KOPT-K1 (cell line): ENCODE measurements around the gene RGL1.

ENCODE experiments used
- H3K27ac ChIP-seq: fragments of 200-600 bp; sonication (generic); 2 replicates; pipeline ENCODE4 v1.5.1; 2016; ENCODE audit warnings: antibody characterized with exemption, mild to moderate bottlenecking, low read depth, low read length; ENCODE audit not compliant: poor library complexity, severe bottlenecking
- H3K36me3 ChIP-seq: fragments of 200-600 bp; sonication (generic); 2 replicates; pipeline ENCODE4 v1.5.1; 2017; ENCODE audit warnings: antibody characterized with exemption, mild to moderate bottlenecking, low read length, moderate library complexity; ENCODE audit not compliant: insufficient read depth
- H3K9me3 ChIP-seq: fragments of 200-600 bp; sonication (generic); 2 replicates; pipeline ENCODE4 v1.5.1; 2017; ENCODE audit warnings: antibody characterized with exemption, low read length, mild to moderate bottlenecking; ENCODE audit not compliant: insufficient read depth, poor library complexity, severe bottlenecking

The RGL1 gene

DNA sequence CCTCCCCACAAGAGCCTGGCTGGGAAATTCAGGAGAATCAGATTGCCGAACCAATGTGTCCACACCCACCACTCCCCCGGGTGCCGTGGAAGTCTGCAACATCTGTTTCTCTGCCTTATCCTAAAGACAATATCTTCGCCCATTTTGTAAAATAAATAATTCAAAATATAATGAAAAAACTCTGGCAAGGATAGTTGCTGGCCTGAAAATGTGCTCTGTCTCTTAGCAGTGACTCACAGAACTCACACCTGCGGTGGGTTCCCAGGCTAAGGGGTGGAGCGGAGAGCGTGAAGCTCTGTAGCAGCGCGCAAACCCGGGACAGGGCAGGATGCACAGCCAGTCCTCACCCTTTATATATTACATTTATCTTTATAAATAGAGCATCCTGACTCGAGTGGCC, 132.7 kb downstream of the RGL1 start:
- H3K36me3 ChIP-seq = no peaks in the 10 kb centered on the region
- no peaks in the 10 kb centered on the region for H3K9me3 ChIP-seq
- no peak overlapping the region for H3K27ac ChIP-seq

DNA sequence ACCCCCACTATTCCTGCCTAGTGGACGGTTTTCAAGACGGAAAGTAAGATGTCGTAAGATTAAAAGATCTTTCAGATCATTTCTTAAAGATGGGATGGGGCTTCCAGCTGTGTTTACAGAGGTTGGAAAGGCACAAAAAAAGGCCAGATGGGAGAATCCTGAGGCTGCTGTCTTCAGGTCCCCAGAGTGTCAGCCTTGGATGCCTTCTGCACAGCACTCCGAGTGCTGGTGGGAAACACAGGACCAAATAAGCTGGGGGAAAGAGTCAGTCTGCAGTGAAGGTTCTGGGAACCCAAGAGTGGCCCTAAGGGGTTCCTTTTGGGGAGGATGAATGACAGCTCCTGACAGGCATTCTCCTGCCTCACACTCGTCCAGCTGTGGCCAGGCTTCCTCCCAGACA, 136.1 kb downstream of the RGL1 start:
- H3K27ac ChIP-seq = no peak overlapping the region
- H3K9me3 ChIP-seq = no peaks in the 10 kb centered on the region
- H3K36me3 ChIP-seq = no peaks in the 10 kb centered on the region

- Histone ChIP-seq H3K36me3 (no peaks in the 10 kb centered on the region), H3K9me3 (no peaks in the 10 kb centered on the region), H3K27ac (no peak overlapping the region)
These were observed 138.2 kb downstream of the RGL1 start for GRCh38 chr1:183942933-183943693.

- Histone ChIP-seq H3K9me3 (no peaks in the 10 kb centered on the region), H3K36me3 (no peaks in the 10 kb centered on the region), H3K27ac (no peak overlapping the region)
These were observed 140.8 kb downstream of the RGL1 start for GRCh38 chr1:183945428-183946319.

DNA sequence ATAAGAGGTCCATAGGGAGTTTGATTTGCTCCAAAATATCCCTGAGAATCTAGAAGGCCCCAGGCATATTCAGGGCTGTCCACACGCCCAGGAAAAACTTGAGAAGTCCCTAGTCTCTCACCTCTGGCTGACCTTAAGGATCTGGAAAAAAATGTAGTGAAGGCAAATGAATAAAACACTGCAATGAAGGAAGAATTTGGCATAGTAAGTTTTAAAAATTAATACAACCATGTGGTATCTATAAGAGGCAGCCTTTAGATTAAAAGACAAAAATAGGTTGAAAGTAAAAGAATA, 141.3 kb downstream of the RGL1 start:
- no peaks in the 10 kb centered on the region for H3K9me3 ChIP-seq
- H3K36me3 ChIP-seq = no peaks in the 10 kb centered on the region
- H3K27ac ChIP-seq = no peak overlapping the region

DNA sequence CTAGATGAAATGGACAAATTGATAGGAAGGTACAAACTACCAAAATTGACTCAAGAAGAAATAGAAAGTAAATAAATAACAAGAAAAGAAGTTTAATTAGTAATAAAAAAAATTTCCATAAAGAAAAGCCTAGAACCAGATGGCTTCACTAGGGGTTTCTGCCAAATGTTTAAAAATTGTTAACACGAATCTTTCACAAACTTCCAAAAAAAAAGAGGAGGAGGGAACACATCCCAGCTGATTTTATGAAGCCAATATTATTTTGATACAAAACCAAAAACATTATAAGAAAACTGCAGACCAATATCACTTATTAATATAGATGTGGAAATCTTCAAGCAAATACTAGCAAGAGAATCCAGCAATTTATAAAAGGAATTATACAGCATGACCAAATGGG, 143.1 kb downstream of the RGL1 start:
- Histone ChIP-seq H3K36me3 (no peaks in the 10 kb centered on the region), H3K27ac (no peak overlapping the region), H3K9me3 (no peaks in the 10 kb centered on the region)

- no peaks in the 10 kb centered on the region for H3K36me3 ChIP-seq
- no peaks in the 10 kb centered on the region for H3K9me3 ChIP-seq
- H3K27ac ChIP-seq = no peak overlapping the region
These were observed 147.2 kb downstream of the RGL1 start for GRCh38 chr1:183952101-183952500.

GRCh38 chr1:183953031-183953430, 148.1 kb downstream of the RGL1 start:
- H3K9me3 ChIP-seq = no peaks in the 10 kb centered on the region
- H3K27ac ChIP-seq = no peak overlapping the region
- no peaks in the 10 kb centered on the region for H3K36me3 ChIP-seq

GRCh38 chr1:183954496-183954895, 149.6 kb downstream of the RGL1 start:
- Histone ChIP-seq H3K9me3 (no peaks in the 10 kb centered on the region), H3K36me3 (no peaks in the 10 kb centered on the region), H3K27ac (no peak overlapping the region)

DNA sequence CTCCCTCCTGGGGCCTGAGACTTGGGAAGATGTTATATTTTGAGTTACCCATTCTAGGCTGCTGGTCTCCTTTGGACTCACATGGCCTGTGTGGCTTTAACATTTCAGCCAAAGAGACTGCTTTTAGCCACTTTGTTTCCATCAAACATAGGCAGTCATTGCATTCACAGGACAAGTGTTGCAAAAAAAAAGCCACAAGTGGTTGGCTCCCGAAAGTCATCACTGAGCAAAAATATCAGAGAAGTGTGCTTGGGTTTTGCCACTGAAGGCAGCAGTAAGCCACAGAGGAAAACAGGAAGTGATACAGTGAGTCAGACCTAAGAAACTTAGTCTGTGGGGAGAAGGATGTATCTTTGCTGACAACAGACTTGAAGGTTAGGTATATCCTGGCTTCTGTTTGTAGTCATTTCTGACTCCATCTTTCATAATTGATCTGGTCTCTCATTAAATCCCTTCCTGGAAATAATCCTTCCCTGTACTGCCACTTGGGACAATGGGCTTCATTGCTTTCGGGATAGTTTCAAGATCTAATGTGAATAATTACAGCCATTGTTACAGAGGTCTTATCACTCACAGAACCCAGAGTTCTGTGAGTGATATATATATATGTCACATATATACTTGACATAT, 151.8 kb downstream of the RGL1 start:
- Histone ChIP-seq H3K27ac (peak overlapping the region; percentile 32), H3K9me3 (no peaks in the 10 kb centered on the region), H3K36me3 (no peaks in the 10 kb centered on the region)

DNA sequence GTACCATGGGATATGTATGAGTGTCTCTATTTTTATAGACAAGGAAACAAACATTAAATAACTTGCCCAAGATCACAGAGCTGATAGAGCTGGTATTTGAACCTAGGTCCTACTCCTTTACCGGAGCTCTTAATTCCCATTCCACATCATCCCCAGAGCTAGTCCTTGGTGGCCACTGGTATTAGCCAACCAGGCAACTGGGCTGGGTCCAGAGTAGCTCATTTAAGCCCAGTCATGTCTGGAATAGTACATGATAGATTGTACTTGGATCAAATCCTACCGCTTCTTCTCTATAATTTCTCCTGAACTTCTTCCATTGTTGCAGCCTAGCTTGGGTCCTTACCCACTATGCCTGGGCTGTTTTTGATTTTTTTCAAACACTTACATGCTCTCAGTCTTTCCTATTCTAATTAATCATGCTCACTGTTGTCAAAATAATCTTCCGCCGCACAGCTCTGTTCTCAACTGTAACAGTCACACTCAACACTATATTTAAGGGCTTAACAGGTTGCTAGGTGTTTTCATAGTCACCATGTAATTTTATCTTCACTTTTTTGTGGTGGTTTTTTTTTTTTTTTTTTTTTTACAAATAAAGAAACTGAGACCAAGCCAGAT, 152.4 kb downstream of the RGL1 start:
- H3K9me3 ChIP-seq = no peaks in the 10 kb centered on the region
- H3K36me3 ChIP-seq = no peaks in the 10 kb centered on the region
- H3K27ac ChIP-seq = peak overlapping the region; percentile 32

DNA sequence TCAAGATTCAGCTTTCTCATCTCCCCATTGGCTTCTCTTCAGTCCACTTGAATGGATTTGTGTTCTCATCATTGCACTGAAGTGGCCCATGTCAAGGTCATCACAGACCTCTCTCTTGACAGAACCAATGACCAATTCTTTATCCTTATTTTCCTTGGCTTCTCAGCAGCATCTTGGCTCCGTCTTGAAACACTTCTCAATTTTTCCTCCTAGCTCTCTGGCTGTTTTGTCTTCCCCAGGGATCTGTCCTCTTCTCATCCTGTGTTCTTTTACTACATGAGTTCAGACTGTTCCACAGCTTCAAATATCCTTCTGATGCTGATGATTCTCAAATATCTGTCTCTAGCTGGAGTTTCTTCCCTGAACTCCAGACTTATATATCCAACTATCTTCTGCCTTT, 154.0 kb downstream of the RGL1 start:
- Histone ChIP-seq H3K27ac (no peak overlapping the region), H3K9me3 (no peaks in the 10 kb centered on the region), H3K36me3 (no peaks in the 10 kb centered on the region)

DNA sequence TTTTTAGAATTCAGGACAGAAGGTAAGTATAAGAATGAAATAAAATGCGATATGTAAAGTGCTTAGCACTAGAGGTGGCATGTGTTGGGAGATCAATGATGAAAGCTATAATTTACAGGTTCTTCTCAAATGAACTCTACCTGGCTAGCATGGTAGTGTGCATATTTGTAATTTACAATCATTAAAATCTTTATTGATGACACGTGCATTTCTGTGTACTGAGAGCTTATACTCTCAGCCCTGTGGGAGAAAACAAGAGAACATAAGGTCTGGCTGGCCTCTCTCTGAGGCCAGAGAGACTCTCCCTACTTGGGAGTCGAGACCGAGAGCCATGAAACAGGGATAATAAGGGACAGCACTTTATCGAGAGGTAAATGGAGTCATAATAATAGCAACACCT, 156.2 kb downstream of the RGL1 start:
- Histone ChIP-seq H3K36me3 (no peaks in the 10 kb centered on the region), H3K27ac (no peak overlapping the region), H3K9me3 (no peaks in the 10 kb centered on the region)

DNA sequence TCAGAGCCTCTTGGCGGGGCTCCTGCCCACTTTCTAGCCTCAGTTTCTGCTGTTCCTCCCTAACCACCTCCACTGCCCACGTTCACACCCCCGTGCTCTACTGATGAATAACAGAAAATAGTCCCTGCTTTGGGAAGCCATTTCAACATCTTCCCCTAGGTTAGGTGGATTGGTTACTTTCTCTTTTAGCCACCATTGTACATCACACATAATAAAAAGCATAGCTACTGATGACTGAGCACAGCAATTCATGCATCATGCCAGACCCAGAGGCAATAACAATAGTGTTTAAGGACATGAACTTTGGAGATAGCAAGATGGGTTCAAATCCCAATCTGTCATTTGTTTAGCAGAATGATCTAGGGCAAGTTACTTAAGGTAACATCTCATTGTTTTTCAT, 158.0 kb downstream of the RGL1 start:
- H3K9me3 ChIP-seq = no peaks in the 10 kb centered on the region
- H3K27ac ChIP-seq = no peak overlapping the region
- H3K36me3 ChIP-seq = no peaks in the 10 kb centered on the region

- no peak overlapping the region for H3K27ac ChIP-seq
- no peaks in the 10 kb centered on the region for H3K36me3 ChIP-seq
- H3K9me3 ChIP-seq = no peaks in the 10 kb centered on the region
These were observed 160.8 kb downstream of the RGL1 start for GRCh38 chr1:183965726-183966125.
